HPDE6-E6E7 (cell line): ENCODE data around the gene PSG7.
"Not testable (repeated sequence)": the region's sequence is repeated elsewhere in the genome, so short reads cannot be mapped to it uniquely, and the experiment has no call there.

Experiments used
- DNase-seq: peaks from one replicate; pipeline ENCODE4 v3.0.0; 2011; ENCODE audit warnings: missing footprints; ENCODE audit errors: extremely low spot score

PSG7 gene

DNA sequence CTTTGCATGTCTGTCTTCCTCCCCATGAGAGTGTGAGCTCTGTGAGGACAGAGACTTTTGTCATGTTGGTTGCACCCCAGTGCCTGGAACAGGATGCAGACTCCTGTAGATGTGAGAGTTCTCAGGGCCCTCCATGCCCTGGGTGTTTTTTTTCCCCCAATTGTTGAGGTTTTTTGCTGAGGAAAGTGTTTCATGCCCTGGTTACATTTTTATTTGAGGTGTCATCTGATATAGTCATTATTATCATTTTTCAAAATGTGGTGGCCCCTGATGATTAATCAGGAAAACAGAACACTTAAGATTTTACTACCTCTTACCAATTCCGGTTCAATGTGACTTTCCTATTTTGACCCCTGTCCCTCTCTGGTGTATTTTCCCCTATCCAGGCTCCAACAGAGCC is 20.1 kb downstream of the PSG7 start:
- not testable (repeated sequence) for DNase-seq

GRCh38 chr19:42913516-42913915 is 23.5 kb downstream of the PSG7 start:
- DNase-seq = not testable (repeated sequence)

- DNase-seq = not testable (repeated sequence)
Measured at GRCh38 chr19:42912941-42913340, 24.1 kb downstream of the PSG7 start.

DNA sequence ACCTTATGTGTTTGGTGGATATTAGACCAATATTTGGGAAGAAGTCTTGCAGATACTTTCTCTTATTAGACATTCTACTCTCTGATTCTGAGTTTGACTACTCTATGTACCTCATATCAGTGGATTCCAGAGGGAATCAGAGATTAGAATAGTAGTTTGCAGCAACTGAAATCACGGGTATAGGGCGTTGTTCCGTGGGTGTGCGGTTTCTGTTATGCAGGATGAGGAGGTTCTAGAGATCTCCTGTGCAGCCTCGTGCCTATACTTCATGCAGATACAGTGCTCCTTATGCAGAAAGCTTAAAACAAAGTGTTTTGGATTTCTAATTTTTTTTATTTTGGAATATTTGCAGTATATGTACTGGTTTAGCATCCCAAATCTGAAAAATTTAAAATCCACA is 25.3 kb downstream of the PSG7 start:
- DNase-seq = not testable (repeated sequence)

- DNase-seq = not testable (repeated sequence)
Measured at GRCh38 chr19:42906162-42906561, 30.8 kb downstream of the PSG7 start.

DNA sequence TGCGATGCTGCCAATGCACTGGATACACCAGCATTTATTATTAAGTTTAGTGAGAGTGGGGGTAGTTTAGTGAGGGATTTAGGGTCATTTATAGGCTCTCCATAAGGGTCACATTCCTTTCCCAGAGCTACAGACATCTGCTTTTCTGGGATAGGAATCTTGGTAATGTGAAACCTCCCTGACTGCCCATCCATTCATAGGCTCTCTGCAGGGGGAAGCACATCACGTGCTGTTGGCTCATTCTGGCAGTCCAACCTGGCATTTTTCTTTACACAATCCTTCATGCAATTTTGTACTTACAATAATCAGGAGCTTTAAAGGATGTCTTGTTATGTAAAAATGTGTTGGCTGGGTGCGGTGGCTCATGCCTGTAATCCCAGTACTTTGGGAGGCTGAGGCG is 36.4 kb downstream of the PSG7 start:
- DNase-seq = not testable (repeated sequence)

- DNase-seq = not testable (repeated sequence)
Measured at GRCh38 chr19:42899674-42900073, 37.3 kb downstream of the PSG7 start.

- not testable (repeated sequence) for DNase-seq
Measured at GRCh38 chr19:42899110-42899509, 37.9 kb downstream of the PSG7 start.

GRCh38 chr19:42898656-42899055 is 38.4 kb downstream of the PSG7 start:
- not testable (repeated sequence) for DNase-seq

- peak; percentile 12 for DNase-seq
Measured at GRCh38 chr19:42897729-42898128, 39.3 kb downstream of the PSG7 start.

- DNase-seq = not testable (repeated sequence)
Measured at GRCh38 chr19:42890446-42890845, 46.6 kb downstream of the PSG7 start.

DNA sequence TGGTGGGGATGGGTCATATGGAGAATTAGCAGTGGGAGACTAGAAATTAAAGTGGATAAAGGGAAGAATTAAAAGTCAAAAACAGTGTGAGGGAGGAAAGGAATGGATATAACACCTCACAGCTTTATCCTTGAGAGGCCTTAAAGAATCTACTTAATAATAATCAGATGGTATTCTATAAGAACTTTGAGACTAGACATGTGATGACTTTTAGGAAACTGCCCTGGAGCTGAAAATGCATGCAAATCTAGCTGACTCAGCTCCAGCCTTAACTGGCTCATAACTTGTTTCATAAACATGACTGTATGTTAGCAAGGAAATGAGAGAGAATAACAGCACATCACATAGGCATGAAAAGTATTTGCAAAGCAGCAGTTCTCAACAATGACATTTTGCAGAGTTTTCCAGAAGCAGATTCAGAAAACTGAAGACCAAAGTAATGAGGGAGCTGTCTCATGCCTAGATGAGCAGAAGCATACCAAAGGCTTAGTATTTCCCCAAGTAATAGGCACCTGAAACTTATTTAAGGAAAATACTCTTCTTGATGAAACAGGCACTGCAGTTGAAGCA is 49.0 kb downstream of the PSG7 start:
- not testable (repeated sequence) for DNase-seq

- not testable (repeated sequence) for DNase-seq
Measured at GRCh38 chr19:42882730-42883129, 54.3 kb downstream of the PSG7 start.

- not testable (repeated sequence) for DNase-seq
Measured at GRCh38 chr19:42882010-42882409, 55.0 kb downstream of the PSG7 start.

- not testable (repeated sequence) for DNase-seq
Measured at GRCh38 chr19:42881279-42881678, 55.7 kb downstream of the PSG7 start.

GRCh38 chr19:42880621-42881020 is 56.4 kb downstream of the PSG7 start:
- not testable (repeated sequence) for DNase-seq

DNA sequence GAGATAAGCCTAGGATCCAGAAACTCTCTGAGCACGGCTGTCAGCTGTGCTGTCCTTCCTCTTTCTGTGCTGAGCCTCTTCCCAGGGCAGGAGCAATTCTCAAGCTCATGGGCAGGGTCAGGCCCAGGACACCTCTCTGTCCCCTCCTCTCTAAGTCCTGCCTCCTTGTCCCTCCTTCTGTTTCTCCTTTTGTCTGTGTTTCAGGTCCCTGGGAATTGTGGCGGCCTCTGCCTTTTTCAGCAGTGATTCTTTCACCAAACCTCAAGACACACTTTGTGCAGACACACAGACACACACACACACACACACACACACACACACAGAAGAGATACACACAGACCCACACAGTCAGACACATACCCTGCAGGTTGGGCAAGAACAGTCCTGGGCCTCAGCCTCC is 57.4 kb downstream of the PSG7 start, which contains the start of gene PSG1:
Gene PSG1 (minus strand): TSS at position 101 of the 400 bp plus-strand sequence. CDS start 132 bp downstream, outside the sequence.
- no peak for DNase-seq

DNA sequence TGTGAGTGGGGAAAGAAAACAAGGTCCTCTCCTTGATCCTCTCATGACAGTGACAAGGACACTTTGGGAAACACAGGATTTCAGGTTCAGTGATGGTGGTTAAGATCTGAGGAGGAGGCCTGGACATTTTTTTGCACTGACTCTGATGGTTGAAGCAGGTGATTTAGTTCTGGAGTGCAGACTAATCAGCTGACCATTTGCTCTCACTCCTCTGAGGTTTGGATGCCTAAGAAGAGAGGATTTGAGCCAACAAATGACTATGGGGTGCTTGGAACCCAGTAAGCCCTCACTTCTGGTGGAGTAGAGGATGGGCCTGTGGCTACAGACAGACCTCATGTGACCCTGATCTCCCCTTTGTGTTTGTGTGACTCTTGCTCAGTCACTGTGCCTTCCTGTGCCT is 60.4 kb downstream of the PSG7 start:
- DNase-seq = not testable (repeated sequence)

DNA sequence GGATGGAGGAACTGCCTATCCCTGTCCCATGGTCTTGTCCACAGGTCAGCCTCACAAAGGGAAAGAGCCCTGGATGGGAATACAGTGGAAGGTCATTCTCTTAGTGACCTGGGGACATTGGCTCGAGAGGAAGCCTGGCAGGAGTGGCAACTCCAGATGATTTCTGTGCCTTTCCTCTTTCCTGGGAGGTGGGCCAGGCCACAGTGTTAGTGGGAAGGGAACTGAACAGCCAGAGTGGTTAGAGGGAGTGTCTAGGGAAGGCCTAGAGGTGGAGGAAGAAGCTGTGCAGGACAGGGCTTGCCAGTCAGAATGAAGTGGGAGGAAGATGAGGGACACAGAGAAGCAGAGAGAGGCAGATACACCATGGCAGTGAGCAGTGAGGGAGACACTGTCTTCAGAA is 61.1 kb downstream of the PSG7 start:
- not testable (repeated sequence) for DNase-seq

GRCh38 chr19:42874901-42875813 is 61.9 kb downstream of the PSG7 start:
- DNase-seq = not testable (repeated sequence)

DNA sequence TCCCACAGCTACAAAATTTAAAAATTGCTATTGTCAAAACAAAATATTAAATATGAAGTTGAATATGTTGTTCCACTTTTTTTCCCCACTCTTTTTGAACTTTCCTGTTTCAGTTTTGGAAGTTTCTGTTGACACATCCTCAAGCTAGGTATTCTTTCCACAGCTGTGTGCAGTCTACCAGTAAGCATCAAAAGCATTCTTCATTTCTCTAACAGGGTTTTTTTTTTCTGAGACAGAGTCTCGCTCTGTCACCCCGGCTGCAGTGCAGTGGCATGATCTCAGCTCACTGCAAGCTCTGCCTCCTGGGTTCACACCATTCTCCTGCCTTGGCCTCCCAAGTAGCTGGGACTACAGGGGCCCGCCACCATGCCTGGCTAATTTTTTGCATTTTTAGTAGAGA is 62.9 kb downstream of the PSG7 start:
- DNase-seq = not testable (repeated sequence)
